ACC112 (cell line): ENCODE data around the gene PIK3R2.
"Not testable (repeated sequence)": the region's sequence is repeated elsewhere in the genome, so short reads cannot be mapped to it uniquely, and the experiment has no call there.

Experiments
- H2AFZ ChIP-seq: fragments of 200-600 bp; sonication (generic); one replicate; pipeline ENCODE4 v1.6.0; 2017; ENCODE audit warnings: antibody characterized with exemption, low read length; ENCODE audit not compliant: unreplicated experiment
- H3K27ac ChIP-seq: fragments of 200-600 bp; sonication (generic); 2 replicates; pipeline ENCODE4 v1.5.1; 2014; ENCODE audit warnings: low read depth, mild to moderate bottlenecking, antibody characterized with exemption, low read length, moderate library complexity
- H3K27me3 ChIP-seq: fragments of 200-600 bp; sonication (generic); 2 replicates; pipeline ENCODE4 v1.6.1; 2014; ENCODE audit warnings: mild to moderate bottlenecking, antibody characterized with exemption, low read length, moderate library complexity, mixed read lengths; ENCODE audit not compliant: insufficient read depth
- H3K36me3 ChIP-seq: fragments of 200-600 bp; sonication (generic); 2 replicates; pipeline ENCODE4 v1.6.1; 2016; ENCODE audit warnings: mild to moderate bottlenecking, antibody characterized with exemption, low read length, moderate library complexity, mixed read lengths; ENCODE audit not compliant: insufficient read depth
- H3K4me1 ChIP-seq: fragments of 200-600 bp; sonication (generic); one replicate; pipeline ENCODE4 v1.6.1; 2016; ENCODE audit warnings: low read length, mixed read lengths; ENCODE audit not compliant: insufficient read depth, unreplicated experiment, control insufficient read depth
- H3K4me3 ChIP-seq: fragments of 200-600 bp; sonication (generic); 2 replicates; pipeline ENCODE4 v1.5.1; 2014; ENCODE audit warnings: mild to moderate bottlenecking, low read depth, low read length
- H3K79me2 ChIP-seq: fragments of 200-600 bp; sonication (generic); one replicate; pipeline ENCODE4 v1.6.0; 2016; ENCODE audit warnings: low read length; ENCODE audit not compliant: control insufficient read depth, unreplicated experiment, insufficient read depth

Gene PIK3R2

GRCh38 chr19:18152817-18153555 is at the start of gene PIK3R2:
PIK3R2 (plus strand) TSS chr19:18153163; CDS start chr19:18155880, 2,717 bp downstream.
- H3K27ac ChIP-seq, result peak within 1 kb of the TSS; percentile 91
- H2AFZ ChIP-seq, result peak within 1 kb of the TSS; percentile 51
- peaks cover 9% of the 10 kb centered on the region for H3K79me2 ChIP-seq
- H3K4me1 ChIP-seq, result peaks cover 10% of the 10 kb centered on the region
- peak within 1 kb of the TSS; percentile 87 for H3K4me3 ChIP-seq
- no peaks in the 10 kb centered on the region for H3K27me3 ChIP-seq
- H3K36me3 ChIP-seq, result no peaks in the 10 kb centered on the region

GRCh38 chr19:18104793-18105131 is 48.2 kb upstream of the PIK3R2 start:
- H3K4me3 ChIP-seq, result peak overlapping the region; percentile 69
- H3K36me3 ChIP-seq, result no peaks in the 10 kb centered on the region
- 0 out of 2 replicates have a peak, but pooled peaks cover under 1% of the 10 kb centered on the region for H3K27me3 ChIP-seq
- H3K4me1 ChIP-seq, result no peaks in the 10 kb centered on the region
- peak overlapping the region; percentile 90 for H2AFZ ChIP-seq
- H3K27ac ChIP-seq, result no peak overlapping the region
- H3K79me2 ChIP-seq, result no peaks in the 10 kb centered on the region

GRCh38 chr19:18105259-18105658 is 47.7 kb upstream of the PIK3R2 start:
- not testable (repeated sequence) for H3K27ac ChIP-seq, H3K27me3 ChIP-seq, H3K4me1 ChIP-seq, H3K79me2 ChIP-seq, H3K4me3 ChIP-seq, H3K36me3 ChIP-seq, H2AFZ ChIP-seq

- Histone ChIP-seq H3K27me3 (no peaks in the 10 kb centered on the region), H3K4me1 (no peaks in the 10 kb centered on the region), H3K36me3 (no peaks in the 10 kb centered on the region), H3K4me3 (no peak overlapping the region), H3K27ac (no peak overlapping the region), H2AFZ (no peak overlapping the region), H3K79me2 (no peaks in the 10 kb centered on the region)
Observed at GRCh38 chr19:18107235-18107634, 45.7 kb upstream of the PIK3R2 start.

GRCh38 chr19:18108897-18109296 is 44.1 kb upstream of the PIK3R2 start:
- Histone ChIP-seq H3K79me2 (no peaks in the 10 kb centered on the region), H2AFZ (no peak overlapping the region), H3K36me3 (no peaks in the 10 kb centered on the region), H3K27me3 (no peaks in the 10 kb centered on the region), H3K27ac (no peak overlapping the region), H3K4me3 (no peak overlapping the region), H3K4me1 (no peaks in the 10 kb centered on the region)

GRCh38 chr19:18109341-18109732 is 43.6 kb upstream of the PIK3R2 start:
- Histone ChIP-seq H3K27me3 (no peaks in the 10 kb centered on the region), H3K79me2 (no peaks in the 10 kb centered on the region), H3K4me1 (no peaks in the 10 kb centered on the region), H3K27ac (no peak overlapping the region), H2AFZ (peak overlapping the region; percentile 38), H3K36me3 (no peaks in the 10 kb centered on the region), H3K4me3 (peak overlapping the region; percentile 90)

- Histone ChIP-seq H3K4me1 (no peaks in the 10 kb centered on the region), H3K27me3 (no peaks in the 10 kb centered on the region), H3K27ac (no peak overlapping the region), H3K4me3 (peak overlapping the region; percentile 90), H3K36me3 (no peaks in the 10 kb centered on the region), H3K79me2 (no peaks in the 10 kb centered on the region), H2AFZ (peak overlapping the region; percentile 38)
Observed at GRCh38 chr19:18109733-18110608, 43.0 kb upstream of the PIK3R2 start.

- Histone ChIP-seq H3K4me3 (peak overlapping the region; percentile 90), H3K79me2 (no peaks in the 10 kb centered on the region), H3K27me3 (no peaks in the 10 kb centered on the region), H2AFZ (no peak overlapping the region), H3K36me3 (no peaks in the 10 kb centered on the region), H3K4me1 (no peaks in the 10 kb centered on the region), H3K27ac (no peak overlapping the region)
Observed at GRCh38 chr19:18110609-18111232, 42.2 kb upstream of the PIK3R2 start.

- Histone ChIP-seq H3K36me3 (no peaks in the 10 kb centered on the region), H3K4me3 (no peak overlapping the region), H3K4me1 (peaks cover 4% of the 10 kb centered on the region), H3K27ac (no peak overlapping the region), H2AFZ (no peak overlapping the region), H3K27me3 (no peaks in the 10 kb centered on the region), H3K79me2 (no peaks in the 10 kb centered on the region)
Observed at GRCh38 chr19:18112989-18113478, 39.9 kb upstream of the PIK3R2 start.

- Histone ChIP-seq H2AFZ (no peak overlapping the region), H3K4me3 (no peak overlapping the region), H3K79me2 (no peaks in the 10 kb centered on the region), H3K4me1 (peaks cover 4% of the 10 kb centered on the region), H3K36me3 (no peaks in the 10 kb centered on the region), H3K27me3 (no peaks in the 10 kb centered on the region), H3K27ac (no peak overlapping the region)
Observed at GRCh38 chr19:18113827-18114226, 39.1 kb upstream of the PIK3R2 start.
